ENCODE results near the gene STRN4. TPM values are rescaled to one million over a fixed set of nuclear protein-coding genes. Genes with fewer than 3 reads are reported as not detected.
A peak's percentile ranks its signal among the peaks of the same experiment; 100 is the strongest.
"Not testable (repeated sequence)": the region's sequence is repeated elsewhere in the genome, so short reads cannot be mapped to it uniquely, and the experiment has no call there.

Gene STRN4
- total and polyA plus RNA-seq, 12 donors: 43.3 to 63.3 (median 50.3) TPM

GRCh38 chr19:46715975-46716671 is 30.1 kb downstream of the STRN4 start:
- peaks cover 0 to 44% (median 16%) of the 10 kb centered on the region in 9 donors for H3K36me3 ChIP-seq
- no peaks in the 10 kb centered on the region for H3K27me3 ChIP-seq
- peak in 2 of 9 donors; percentile 11 to 21 for TF ChIP-seq CTCF (IDR thresholded peaks at IDR 0.05)
- peak overlapping the region; percentile 48 to 97 (median 84) for H3K4me3 ChIP-seq
- intact Hi-C loops (cut with DNase I): no loop called here
- H3K9me3 ChIP-seq: no peaks in the 10 kb centered on the region
- WGBS, 2 donors: 2% methylated on average over 40 to 42 of the region's 42 CpGs
- H3K4me1 ChIP-seq: peaks cover 8 to 59% (median 45%) of the 10 kb centered on the region in 9 donors
- ATAC-seq: no peak
- DNase-seq: no peak
- H3K27ac ChIP-seq: peak overlapping the region; percentile 48 to 95 (median 90)

- peak overlapping the region; percentile 48 to 97 (median 84) for H3K4me3 ChIP-seq
- WGBS, 2 donors: 30 to 37% methylated on average over 8 of the region's 8 CpGs
- intact Hi-C loops (cut with DNase I): no loop called here
- DNase-seq (no peak), ATAC-seq (no peak)
- peaks cover 8 to 59% (median 45%) of the 10 kb centered on the region in 9 donors for H3K4me1 ChIP-seq
- TF ChIP-seq CTCF (IDR thresholded peaks at IDR 0.05): no peak
- H3K27me3 ChIP-seq: no peaks in the 10 kb centered on the region
- peak overlapping the region; percentile 48 to 95 (median 90) for H3K27ac ChIP-seq
- no peaks in the 10 kb centered on the region for H3K9me3 ChIP-seq
- H3K36me3 ChIP-seq: peaks cover 0 to 44% (median 11%) of the 10 kb centered on the region in 9 donors
Measured at GRCh38 chr19:46715620-46715974, 30.7 kb downstream of the STRN4 start.

- peak overlapping the region; percentile 26 to 97 (median 76) for H3K4me3 ChIP-seq
- TF ChIP-seq CTCF (IDR thresholded peaks at IDR 0.05): no peak
- H3K4me1 ChIP-seq: peaks cover 8 to 58% (median 45%) of the 10 kb centered on the region in 9 donors
- no peaks in the 10 kb centered on the region for H3K27me3 ChIP-seq
- intact Hi-C loops (cut with DNase I): no loop called here
- H3K9me3 ChIP-seq: no peaks in the 10 kb centered on the region
- WGBS, 2 donors: 8 to 10% methylated on average over 12 of the region's 12 CpGs
- H3K27ac ChIP-seq: peak overlapping the region; percentile 48 to 95 (median 90)
- peak in 5 of 8 donors; percentile 1 to 21 (median 10) for ATAC-seq
- peaks cover 0 to 44% (median 5%) of the 10 kb centered on the region in 9 donors for H3K36me3 ChIP-seq
- no peak for DNase-seq
Measured at GRCh38 chr19:46714444-46715106, 31.7 kb downstream of the STRN4 start.

- intact Hi-C loops (cut with DNase I): loop anchor here in 1 of 10 donors (1.0 kb wide), 1 partner anchor 14 kb away; no protein-coding TSS in a partner anchor
- DNase-seq (peak; percentile 89 to 97), ATAC-seq (peak; percentile 69 to 83 (median 78))
- no peaks in the 10 kb centered on the region for H3K9me3 ChIP-seq
- no peak for TF ChIP-seq CTCF (IDR thresholded peaks at IDR 0.05)
- 1 to 2% methylated on average over 39 of the region's 39 CpGs for WGBS, 2 donors
- H3K36me3 ChIP-seq: peaks cover 0 to 44% (median 11%) of the 10 kb centered on the region in 9 donors
- H3K4me1 ChIP-seq: peaks cover 8 to 53% (median 44%) of the 10 kb centered on the region in 9 donors
- H3K27me3 ChIP-seq: no peaks in the 10 kb centered on the region
- peak overlapping the region; percentile 26 to 97 (median 76) for H3K4me3 ChIP-seq
- peak overlapping the region; percentile 63 to 95 (median 90) for H3K27ac ChIP-seq
Measured at GRCh38 chr19:46713781-46714443, 32.3 kb downstream of the STRN4 start.

DNA sequence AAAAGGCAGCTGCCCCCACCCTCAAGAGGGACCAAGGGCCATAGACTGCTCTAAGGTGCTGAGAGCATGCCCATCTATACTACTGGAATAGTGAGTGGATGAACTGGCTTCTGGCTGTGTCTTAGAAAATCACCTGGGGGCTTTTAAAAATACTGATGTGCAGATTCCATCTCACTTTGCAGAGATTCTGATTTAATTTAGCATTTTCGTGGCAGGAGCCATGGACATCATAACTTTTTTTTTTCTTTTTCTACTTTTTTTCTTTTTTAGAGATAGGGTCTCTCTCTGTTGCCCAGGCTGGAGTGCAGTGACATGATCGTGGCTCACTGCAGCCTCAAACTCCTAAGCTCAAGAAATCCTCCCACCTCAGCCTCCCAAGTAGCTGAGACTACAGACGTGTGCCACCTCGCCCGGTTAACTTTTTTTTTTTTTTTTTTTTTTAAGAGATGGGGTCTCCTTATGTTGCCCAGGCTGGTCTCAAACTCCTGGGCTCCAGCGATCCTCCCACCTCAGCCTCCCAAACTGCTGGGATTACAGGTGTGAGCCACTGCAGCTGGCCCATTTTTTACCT is 33.4 kb downstream of the STRN4 start:
- Histone ChIP-seq H3K27ac (peak overlapping the region in 6 of 10 donors; percentile 78 to 95 (median 91)), H3K36me3 (peaks cover 0 to 48% (median 11%) of the 10 kb centered on the region in 9 donors), H3K4me3 (peak overlapping the region in 3 of 10 donors; percentile 63 to 91 (median 88)), H3K4me1 (peaks cover 8 to 43% (median 33%) of the 10 kb centered on the region in 9 donors)
- 83 to 84% methylated on average over 6 of the region's 6 CpGs for WGBS, 2 donors
- ATAC-seq, H3K27me3 ChIP-seq, H3K9me3 ChIP-seq, DNase-seq: not testable (repeated sequence)
- intact Hi-C loops (cut with DNase I): loop anchor here in 1 of 10 donors (1.0 kb wide), 1 partner anchor 15 kb away; no protein-coding TSS in a partner anchor
